Keratinocyte (primary cell): ENCODE results near the gene CALR3. TPM values are rescaled to one million over a fixed set of nuclear protein-coding genes. Genes with fewer than 3 reads are reported as not detected.

Experiments used
- DNase-seq: peaks from one replicate; pipeline ENCODE4 v3.0.0-alpha.2; 2011; ENCODE audit warnings: low read depth, missing footprints, low spot score
- FAIRE-seq: peaks from 2 replicates; lab custom pipeline; 2011; peaks lifted over from hg19 to GRCh38; lab: Jason Lieb, UNC
- H2AFZ ChIP-seq: 2 replicates; pipeline ENCODE4 v1.6.0; 2012; ENCODE audit warnings: low read length, control low read depth, inconsistent platforms; ENCODE audit not compliant: control insufficient read depth
- H3K27ac ChIP-seq: 2 replicates; pipeline ENCODE4 v1.5.1; 2011; ENCODE audit warnings: low read length; ENCODE audit not compliant: control insufficient read depth, insufficient read depth
- H3K27me3 ChIP-seq: 3 replicates; pipeline ENCODE4 v1.6.0; 2011; ENCODE audit warnings: low read length; ENCODE audit not compliant: control insufficient read depth, insufficient read depth; ENCODE audit errors: extremely low read depth
- H3K36me3 ChIP-seq, 2 experiments: 2 replicates in 1 of 2; 3 replicates in 1 of 2; pipeline ENCODE4 v1.5.1; 2011; ENCODE audit warnings: low read length in 2 of 2, mild to moderate bottlenecking in 1 of 2; ENCODE audit not compliant: control insufficient read depth in 2 of 2, insufficient read depth in 2 of 2; ENCODE audit errors: extremely low read depth in 1 of 2
- H3K4me1 ChIP-seq: 3 replicates; pipeline ENCODE4 v1.5.1; 2011; ENCODE audit warnings: low read length; ENCODE audit not compliant: control insufficient read depth, insufficient read depth; ENCODE audit errors: extremely low read depth
- H3K4me2 ChIP-seq: 3 replicates; pipeline ENCODE4 v1.6.0; 2011; ENCODE audit warnings: low read depth, low read length; ENCODE audit not compliant: control insufficient read depth, insufficient read depth; ENCODE audit errors: extremely low read depth
- H3K4me3 ChIP-seq, 3 experiments: fragments of 200-600 bp in 1 of 3; sonication (generic) in 1 of 3; 2 replicates in 2 of 3; 3 replicates in 1 of 3; pipeline ENCODE4 v1.5.1; 2011 to 2016; ENCODE audit warnings: low read length in 3 of 3, mild to moderate bottlenecking in 3 of 3, control low read depth in 2 of 3, inconsistent platforms in 1 of 3, low read depth in 1 of 3, mixed read lengths in 1 of 3, mixed run types in 1 of 3, moderate library complexity in 1 of 3; ENCODE audit not compliant: control insufficient read depth in 2 of 3, insufficient read depth in 2 of 3; ENCODE audit errors: extremely low read depth in 1 of 3
- H3K79me2 ChIP-seq: 2 replicates; pipeline ENCODE4 v1.6.0; 2012; ENCODE audit warnings: low read length; ENCODE audit not compliant: control insufficient read depth, insufficient read depth
- H3K9ac ChIP-seq: 3 replicates; pipeline ENCODE4 v1.6.0; 2011; ENCODE audit warnings: low read length; ENCODE audit not compliant: control insufficient read depth, insufficient read depth; ENCODE audit errors: extremely low read depth
- H3K9me1 ChIP-seq: 3 replicates; pipeline ENCODE4 v1.6.0; 2011; ENCODE audit warnings: low read length; ENCODE audit not compliant: control insufficient read depth, insufficient read depth; ENCODE audit errors: extremely low read depth
- H3K9me3 ChIP-seq: 2 replicates; pipeline ENCODE4 v1.5.1; 2012; ENCODE audit warnings: low read depth, low read length; ENCODE audit not compliant: control insufficient read depth
- H4K20me1 ChIP-seq: 3 replicates; pipeline ENCODE4 v1.6.0; 2011; ENCODE audit warnings: low read length; ENCODE audit not compliant: control insufficient read depth, insufficient read depth; ENCODE audit errors: extremely low read depth
- CTCF ChIP-seq, 3 experiments: IDR thresholded peaks in 1 of 3; conservative IDR thresholded peaks in 1 of 3; optimal IDR thresholded peaks in 1 of 3; 2 replicates in 2 of 3; 3 replicates in 1 of 3; pipeline versions ENCODE3 to v1.5.1; 2011; ENCODE audit warnings: low read length in 3 of 3, mild to moderate bottlenecking in 3 of 3, moderate library complexity in 2 of 3, control low read depth in 1 of 3, inconsistent platforms in 1 of 3; ENCODE audit not compliant: insufficient read depth in 2 of 3; ENCODE audit errors: extremely low read depth in 1 of 3
- EZH2 ChIP-seq: IDR thresholded peaks from one replicate; pipeline ENCODE4 v1.6.1; 2012; ENCODE audit warnings: inconsistent platforms, mild to moderate bottlenecking, low read length, moderate library complexity
- dilution Hi-C: fragments of 300-500 bp; cut with MboI; formaldehyde crosslinking; loops from one replicate; pipeline ENCODE4 v1.7.0; 2020; ENCODE audit warnings: low sequenced_read_pairs; ENCODE audit not compliant: extremely low pct_ligation_motif_present
- polyA plus RNA-seq, 5 experiments: library from polyadenylated mRNA; depleted of rRNA in 3 of 5; stranded (reverse) in 3 of 5; stranded (forward) in 1 of 5; unstranded in 1 of 5; fragments of >200 nt; gene quantifications; 1 replicate in 1 of 5; 2 replicates in 3 of 5; 3 replicates in 1 of 5; pipeline versions ENCODE4 v1.2.1 to v1.2.3, GENCODE V29; 2011 to 2012; ENCODE audit warnings: missing spikeins in 2 of 5, low read depth in 1 of 5, low replicate concordance in 1 of 5

The CALR3 gene
- polyA plus RNA-seq, 1 donor (not counting 4 experiments of a cell fraction or from before 2014, with no cell fraction given), result not detected

DNA sequence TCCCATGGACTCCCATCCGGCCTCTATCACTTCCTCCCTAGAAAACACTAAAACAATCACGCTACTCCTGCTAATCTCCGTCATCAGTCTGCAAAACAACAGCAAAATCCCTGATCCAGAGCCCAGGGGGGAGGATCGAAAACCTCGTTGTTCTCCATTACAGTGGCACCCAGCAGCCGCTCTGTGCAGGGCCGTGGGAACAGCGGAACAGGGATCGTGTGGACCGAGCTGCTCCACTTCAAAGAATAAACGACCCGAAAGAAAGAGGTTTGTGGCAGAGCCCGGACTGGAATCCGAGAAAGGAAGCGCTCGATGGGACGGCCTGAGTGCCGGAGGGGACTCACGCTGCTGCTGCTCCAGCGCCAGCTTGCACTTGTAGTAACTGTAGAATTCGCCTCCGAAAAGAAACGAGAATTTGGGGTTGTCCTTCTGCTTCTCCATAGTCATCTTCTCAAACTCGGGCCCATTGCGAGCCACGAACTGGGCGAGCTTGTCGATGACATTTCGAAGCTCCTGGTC is 45.6 kb upstream of the CALR3 start:
- no peak for FAIRE-seq
- TF ChIP-seq EZH2 (no peak), CTCF (optimal IDR thresholded peaks at IDR 0.05 in 1 of 3, IDR thresholded peaks at IDR 0.05 in 1 of 3, conservative IDR thresholded peaks at IDR 0.05 in 1 of 3; ENCODE audit: extremely low read depth in 1 of 3, insufficient read depth in 2 of 3, low read length in 3 of 3) (no peak)
- Histone ChIP-seq H4K20me1 (peaks cover 23% of the 10 kb centered on the region), H3K9ac (peak overlapping the region; percentile 94), H2AFZ (peak overlapping the region; percentile 0), H3K9me1 (no peaks in the 10 kb centered on the region), H3K79me2 (peaks cover 73% of the 10 kb centered on the region), H3K9me3 (no peaks in the 10 kb centered on the region), H3K27me3 (no peaks in the 10 kb centered on the region), H3K4me1 (peaks cover 14% of the 10 kb centered on the region), H3K4me2 (peak overlapping the region; percentile 97), H3K4me3 (peak overlapping the region; percentile 78 to 99 (median 99)), H3K27ac (peak overlapping the region; percentile 80), H3K36me3 (peaks cover 14 to 31% of the 10 kb centered on the region in 2 experiments)
- DNase-seq, result no peak
- dilution Hi-C loops, result no loop called here

DNA sequence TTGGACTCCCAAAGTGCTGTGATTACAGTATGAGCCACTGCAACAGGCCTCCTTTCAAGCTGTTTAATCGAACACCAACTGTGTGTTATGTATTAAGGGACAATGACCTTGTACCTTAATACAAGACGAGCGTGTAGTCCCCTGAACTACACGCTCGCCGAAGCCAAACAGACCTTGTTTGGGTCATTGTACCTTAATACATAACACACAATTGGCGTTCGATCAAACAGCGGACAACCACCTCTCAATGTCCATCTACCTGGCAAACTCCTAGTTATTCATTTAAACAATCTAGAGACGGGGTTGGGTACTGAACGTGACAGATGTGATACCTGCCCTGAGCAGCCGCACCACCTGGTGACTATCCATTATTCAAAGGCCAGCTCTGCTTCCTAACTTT is 45.0 kb upstream of the CALR3 start:
- DNase-seq, result no peak
- Histone ChIP-seq H4K20me1 (peaks cover 26% of the 10 kb centered on the region), H3K9ac (peak overlapping the region; percentile 94), H3K27me3 (no peaks in the 10 kb centered on the region), H3K4me1 (peaks cover 14% of the 10 kb centered on the region), H3K9me1 (no peaks in the 10 kb centered on the region), H3K4me3 (peak overlapping the region; percentile 78 to 99 (median 99)), H3K79me2 (peaks cover 80% of the 10 kb centered on the region), H3K27ac (peak overlapping the region; percentile 80), H3K36me3 (peaks cover 18 to 37% of the 10 kb centered on the region in 2 experiments), H3K4me2 (peak overlapping the region; percentile 97), H2AFZ (no peak overlapping the region), H3K9me3 (no peaks in the 10 kb centered on the region)
- dilution Hi-C loops, result no loop called here
- no peak for FAIRE-seq
- TF ChIP-seq CTCF (optimal IDR thresholded peaks at IDR 0.05 in 1 of 3, IDR thresholded peaks at IDR 0.05 in 1 of 3, conservative IDR thresholded peaks at IDR 0.05 in 1 of 3; ENCODE audit: extremely low read depth in 1 of 3, insufficient read depth in 2 of 3, low read length in 3 of 3) (no peak), EZH2 (no peak)
